GM21737 (cell line): Measurements from ENCODE around the gene CEP120.
"Not testable (repeated sequence)": the region's sequence is repeated elsewhere in the genome, so short reads cannot be mapped to it uniquely, and the experiment has no call there.

ENCODE experiments used
- ATAC-seq: cut with Tn5 transposase; IDR thresholded peaks from one replicate; pipeline ENCODE4 v1.9.1; 2021; ENCODE audit warnings: mild to moderate bottlenecking, moderate library complexity; ENCODE audit not compliant: unreplicated experiment

CEP120 gene

GRCh38 chr5:123391009-123391408, 32.2 kb downstream of the CEP120 start:
- no peak for ATAC-seq

- ATAC-seq = no peak
These were observed 33.4 kb downstream of the CEP120 start for GRCh38 chr5:123389794-123390193.

- no peak for ATAC-seq
These were observed 35.9 kb downstream of the CEP120 start for GRCh38 chr5:123387313-123387712.

GRCh38 chr5:123382252-123382651, 41.0 kb downstream of the CEP120 start:
- ATAC-seq = no peak

GRCh38 chr5:123371575-123372179, 51.5 kb downstream of the CEP120 start:
- no peak for ATAC-seq

GRCh38 chr5:123369371-123369968, 53.7 kb downstream of the CEP120 start:
- ATAC-seq = no peak

- no peak for ATAC-seq
These were observed 55.5 kb downstream of the CEP120 start for GRCh38 chr5:123367739-123368138.

- ATAC-seq = no peak
These were observed 58.0 kb downstream of the CEP120 start for GRCh38 chr5:123365156-123365555.

GRCh38 chr5:123364441-123365155, 58.6 kb downstream of the CEP120 start:
- no peak for ATAC-seq

- ATAC-seq = no peak
These were observed 62.3 kb downstream of the CEP120 start for GRCh38 chr5:123360910-123361309.

- no peak for ATAC-seq
These were observed 63.0 kb downstream of the CEP120 start for GRCh38 chr5:123360201-123360571.

GRCh38 chr5:123359454-123360200, 63.6 kb downstream of the CEP120 start:
- ATAC-seq = no peak

GRCh38 chr5:123358751-123359150, 64.5 kb downstream of the CEP120 start:
- ATAC-seq = no peak

- no peak for ATAC-seq
These were observed 64.9 kb downstream of the CEP120 start for GRCh38 chr5:123358304-123358703.

GRCh38 chr5:123351820-123352219, 71.4 kb downstream of the CEP120 start:
- no peak for ATAC-seq

- no peak for ATAC-seq
These were observed 72.0 kb downstream of the CEP120 start for GRCh38 chr5:123351240-123351639.

- ATAC-seq = no peak
These were observed 72.5 kb downstream of the CEP120 start for GRCh38 chr5:123350742-123351141.

GRCh38 chr5:123344816-123345426, 78.3 kb downstream of the CEP120 start:
- ATAC-seq = no peak

GRCh38 chr5:123340928-123341327, 82.3 kb downstream of the CEP120 start:
- no peak for ATAC-seq

GRCh38 chr5:123308377-123308776, 114.8 kb downstream of the CEP120 start:
- not testable (repeated sequence) for ATAC-seq

GRCh38 chr5:123305751-123306150, 117.5 kb downstream of the CEP120 start:
- ATAC-seq = no peak
